B cell (primary cell): ENCODE data around the gene BTNL8. TPM values are rescaled to one million over a fixed set of nuclear protein-coding genes. Genes with fewer than 3 reads are reported as not detected.
"Not testable (repeated sequence)": the region's sequence is repeated elsewhere in the genome, so short reads cannot be mapped to it uniquely, and the experiment has no call there.

Source experiments
- ATAC-seq: fragments of 200-7000 bp; cut with Tn5 transposase; one replicate; pipeline ENCODE4 v1.10.0; 2021; ENCODE audit warnings: low read depth, mild to moderate bottlenecking, moderate number of reproducible peaks, moderate library complexity
- CTCF ChIA-PET: fragments of 350-600 bp; sonication (Branson Sonifier 250); formaldehyde crosslinking; loops from one replicate; lab custom pipeline; 2021; ENCODE audit warnings: antibody characterized with exemption, inconsistent platforms; lab: Charles Lee
- POLR2A ChIA-PET: fragments of 350-600 bp; sonication (Branson Sonifier 250); formaldehyde crosslinking; loops from one replicate; lab custom pipeline; 2021; ENCODE audit warnings: antibody characterized with exemption; lab: Charles Lee
- DNase-seq: peaks from one replicate; pipeline ENCODE4 v3.0.0; 2013
- H2AFZ ChIP-seq: 2 replicates; pipeline ENCODE4 v1.6.1; 2012; ENCODE audit warnings: mild to moderate bottlenecking, low read depth, low read length; ENCODE audit not compliant: insufficient read depth, poor library complexity, severe bottlenecking
- H3K27ac ChIP-seq, 2 donors: 1 replicate in 1 of 2; 2 replicates in 1 of 2; pipeline ENCODE4 v1.5.1; 2012 to 2013; ENCODE audit warnings: low read length in 2 of 2, mild to moderate bottlenecking in 2 of 2, moderate library complexity in 1 of 2
- H3K27me3 ChIP-seq, 4 experiments: fragments of 200-600 bp in 1 of 4; sonication (generic) in 1 of 4; replicated peaks in 1 of 4; 1 replicate in 2 of 4; 2 replicates in 2 of 4; pipeline versions ENCODE4 v1.6.1 to v1.7.0; 2013 to 2016; ENCODE audit warnings: low read length in 3 of 4, mild to moderate bottlenecking in 2 of 4, mixed read lengths in 1 of 4, moderate library complexity in 1 of 4; ENCODE audit not compliant: insufficient read depth in 4 of 4, control insufficient read depth in 3 of 4; ENCODE audit errors: control extremely low read depth in 1 of 4
- H3K36me3 ChIP-seq, 2 experiments: replicated peaks in 1 of 2; 1 replicate in 1 of 2; 2 replicates in 1 of 2; pipeline versions ENCODE4 v1.6.1 to v1.7.1; 2013; ENCODE audit warnings: low read length in 1 of 2; ENCODE audit not compliant: insufficient read depth in 2 of 2, control insufficient read depth in 1 of 2; ENCODE audit errors: control extremely low read depth in 1 of 2, extremely low read depth in 1 of 2
- H3K4me1 ChIP-seq, 2 donors: fragments of 200-600 bp in 1 of 2; sonication (generic) in 1 of 2; 1 replicate in 1 of 2; 2 replicates in 1 of 2; pipeline versions ENCODE4 v1.5.1 to v1.6.1; 2013 to 2017; ENCODE audit warnings: low read length in 2 of 2; ENCODE audit not compliant: control insufficient read depth in 2 of 2, insufficient read depth in 2 of 2
- H3K4me2 ChIP-seq: replicated peaks from 2 replicates; pipeline ENCODE3; 2012; ENCODE audit warnings: mild to moderate bottlenecking, low read depth, low read length; ENCODE audit not compliant: poor library complexity, severe bottlenecking
- H3K4me3 ChIP-seq, 5 experiments: fragments of 200-600 bp in 1 of 5; sonication (generic) in 1 of 5; 1 replicate in 3 of 5; 2 replicates in 2 of 5; pipeline versions ENCODE4 v1.5.1 to v1.7.0; 2011 to 2016; ENCODE audit warnings: low read length in 4 of 5, mild to moderate bottlenecking in 4 of 5, low read depth in 2 of 5, control low read depth in 1 of 5, moderate library complexity in 1 of 5; ENCODE audit not compliant: insufficient read depth in 1 of 5; ENCODE audit errors: control extremely low read depth in 1 of 5, extremely low read depth in 1 of 5
- H3K79me2 ChIP-seq: fragments of 200-600 bp; sonication (generic); one replicate; pipeline ENCODE4 v1.6.0; 2016; ENCODE audit warnings: low read length; ENCODE audit not compliant: control insufficient read depth, insufficient read depth
- H3K9ac ChIP-seq: fragments of 200-600 bp; sonication (generic); 2 replicates; pipeline ENCODE4 v1.6.1; 2017; ENCODE audit warnings: mild to moderate bottlenecking, low read length, moderate library complexity
- H3K9me3 ChIP-seq, 3 donors: one replicate each; pipeline versions ENCODE4 v1.6.1 to v1.7.1; 2013; ENCODE audit warnings: low read length in 2 of 3; ENCODE audit not compliant: control insufficient read depth in 2 of 3, insufficient read depth in 1 of 3; ENCODE audit errors: control extremely low read depth in 1 of 3
- H4K20me1 ChIP-seq: 2 replicates; pipeline ENCODE4 v1.6.0; 2012; ENCODE audit warnings: mild to moderate bottlenecking, low read length; ENCODE audit not compliant: insufficient read depth, control insufficient read depth, poor library complexity, severe bottlenecking
- H3K27ac Mint-ChIP-seq: one replicate; pipeline ENCODE4 v1.8.0; 2021; ENCODE audit warnings: mixed read lengths
- H3K27me3 Mint-ChIP-seq: one replicate; pipeline ENCODE4 v1.8.0; 2021; ENCODE audit warnings: mixed read lengths
- H3K4me1 Mint-ChIP-seq: one replicate; pipeline ENCODE4 v1.8.0; 2021; ENCODE audit warnings: mixed read lengths
- H3K4me3 Mint-ChIP-seq: one replicate; pipeline ENCODE4 v1.8.0; 2021; ENCODE audit warnings: mixed read lengths
- H3K9me3 Mint-ChIP-seq: one replicate; pipeline ENCODE4 v1.8.0; 2022; ENCODE audit warnings: mixed read lengths; ENCODE audit not compliant: insufficient read depth
- CTCF ChIP-seq: fragments of 200-600 bp; IDR thresholded peaks from one replicate; pipeline ENCODE4 v1.8.0; 2022; ENCODE audit warnings: antibody characterized with exemption, mild to moderate bottlenecking
- EZH2 ChIP-seq: IDR thresholded peaks from 2 replicates; pipeline ENCODE4 v1.6.1; 2012; ENCODE audit warnings: borderline replicate concordance, low read depth, mild to moderate bottlenecking, moderate library complexity, low read length; ENCODE audit not compliant: insufficient read depth, poor library complexity, severe bottlenecking
- WGBS: methylation state at CpG from one replicate; pipeline ENCODE4 v1.1.5; 2013; ENCODE audit warnings: missing lambda C conversion rate; ENCODE audit not compliant: insufficient coverage; 5-methylcytosine and 5-hydroxymethylcytosine counted together
- intact Hi-C: fragments of 100-400 bp; cut with micrococcal nuclease; formaldehyde crosslinking; loops from one replicate; pipeline ENCODE4 v1.10.0; 2022
- polyA plus RNA-seq: library from polyadenylated mRNA; depleted of rRNA; stranded (reverse); fragments of >200 nt; gene quantifications from 2 replicates; pipeline ENCODE4 v1.2.3, GENCODE V29; 2012
- total RNA-seq, 2 donors: library from RNA; stranded (reverse); fragments of 120-200 nt in 1 of 2; gene quantifications; 1 replicate in 1 of 2; 2 replicates in 1 of 2; pipeline versions ENCODE4 v1.2.3 to v1.2.4, GENCODE V29; 2013 to 2022

Gene BTNL8
- total and polyA plus RNA-seq, 2 donors (not counting 1 experiment from before 2014, with no cell fraction given) = not detected

DNA sequence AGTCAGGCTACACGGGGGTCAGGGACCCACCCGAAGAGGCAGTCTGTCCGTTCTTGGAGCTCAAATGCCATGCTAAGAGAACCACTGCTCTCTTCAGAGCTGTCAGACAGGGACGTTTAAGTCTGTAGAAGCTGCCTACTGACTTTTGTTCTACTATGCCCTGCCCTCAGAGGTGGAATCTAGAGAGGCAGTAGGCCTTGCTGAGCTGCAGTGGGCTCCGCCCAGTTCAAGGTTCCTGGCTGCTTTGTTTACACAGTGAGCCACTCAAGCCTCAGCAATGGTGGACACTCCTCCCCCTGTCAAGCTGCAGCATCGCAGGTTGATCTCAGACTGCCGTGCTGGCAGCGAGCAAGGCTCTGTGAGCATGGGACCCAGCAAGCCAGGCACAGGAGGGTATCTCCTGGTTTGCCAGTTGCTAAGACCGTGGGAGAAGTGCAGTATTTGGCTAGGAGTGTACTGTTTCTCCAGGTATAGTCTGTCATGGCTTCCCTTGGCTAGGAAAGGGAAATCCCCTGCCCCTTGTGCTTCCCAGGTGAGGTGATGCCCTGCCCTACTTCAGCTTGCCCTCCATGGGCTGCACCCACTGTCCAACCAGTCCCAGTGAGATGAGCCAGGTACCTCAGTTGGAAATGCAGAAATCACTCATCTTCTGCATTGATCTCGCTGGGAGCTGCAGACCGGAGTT, 13.0 kb upstream of the BTNL8 start:
- H2AFZ ChIP-seq, ATAC-seq, H3K4me3 ChIP-seq, H3K27ac ChIP-seq, H3K4me2 ChIP-seq, H3K27ac Mint-ChIP-seq, intact Hi-C loops, DNase-seq, H3K4me3 Mint-ChIP-seq, H3K36me3 ChIP-seq, H3K4me1 ChIP-seq, H3K79me2 ChIP-seq, CTCF ChIA-PET, H3K9me3 Mint-ChIP-seq, H4K20me1 ChIP-seq, H3K9ac ChIP-seq, POLR2A ChIA-PET, H3K4me1 Mint-ChIP-seq: not testable (repeated sequence)
- Histone ChIP-seq H3K27me3 (peaks cover 0 to 23% (median 0%) of the 10 kb centered on the region in 4 experiments), H3K9me3 (peaks cover 0 to 15% (median 0%) of the 10 kb centered on the region in 3 donors)
- 82% methylated on average over 11 of the region's 11 CpGs for WGBS
- H3K27me3 Mint-ChIP-seq = peaks cover 56% of the 10 kb centered on the region

DNA sequence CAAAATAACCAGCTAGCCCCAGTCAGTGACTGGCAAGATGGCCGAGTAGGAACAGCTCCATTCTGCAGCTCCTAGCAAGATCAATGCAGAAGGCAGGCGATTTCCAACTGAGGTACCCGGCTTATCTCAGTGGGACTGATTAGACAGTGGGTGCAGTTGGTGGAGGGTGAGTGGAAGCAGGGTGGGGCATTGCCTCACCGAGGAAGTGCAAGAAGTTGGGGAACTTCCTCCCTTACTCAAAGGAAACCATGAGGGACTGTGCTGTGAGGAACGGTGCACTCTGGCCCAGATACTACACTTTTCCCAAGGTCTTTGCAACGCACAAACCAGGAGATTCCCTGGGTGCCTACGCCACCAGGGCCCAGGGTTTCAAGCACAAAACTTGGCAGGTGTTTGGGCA, 9.6 kb upstream of the BTNL8 start:
- intact Hi-C loops = no loop called here
- Histone ChIP-seq H3K9ac (no peak overlapping the region), H3K9me3 (peaks cover 0 to 15% (median 0%) of the 10 kb centered on the region in 3 donors), H3K4me1 (no peaks in the 10 kb centered on the region), H3K27ac (no peak overlapping the region), H3K4me2 (no peak overlapping the region), H2AFZ (no peak overlapping the region), H3K79me2 (no peaks in the 10 kb centered on the region), H3K27me3 (peaks cover 0 to 23% (median 0%) of the 10 kb centered on the region in 4 experiments), H4K20me1 (no peaks in the 10 kb centered on the region), H3K36me3 (no peaks in the 10 kb centered on the region), H3K4me3 (no peak overlapping the region)
- Mint-ChIP-seq H3K4me3 (no peak overlapping the region), H3K4me1 (no peaks in the 10 kb centered on the region), H3K9me3 (no peaks in the 10 kb centered on the region), H3K27ac (no peak overlapping the region), H3K27me3 (peaks cover 58% of the 10 kb centered on the region)
- 92% methylated on average over 5 of the region's 7 CpGs for WGBS
- POLR2A ChIA-PET = no interaction called here
- ATAC-seq (no peak), DNase-seq (no peak)
- CTCF ChIA-PET = no interaction called here
- no peak for TF ChIP-seq EZH2
- TF ChIP-seq CTCF = no peak

GRCh38 chr5:180895330-180895729, 3.6 kb upstream of the BTNL8 start:
- H4K20me1 ChIP-seq, H3K79me2 ChIP-seq, H3K4me3 Mint-ChIP-seq, H3K27ac ChIP-seq, H3K9ac ChIP-seq, H3K27ac Mint-ChIP-seq, H3K36me3 ChIP-seq, H3K4me1 Mint-ChIP-seq, POLR2A ChIA-PET, intact Hi-C loops, H3K4me1 ChIP-seq, H3K4me2 ChIP-seq, ATAC-seq, DNase-seq, H2AFZ ChIP-seq, CTCF ChIA-PET, H3K27me3 ChIP-seq, H3K9me3 ChIP-seq, H3K4me3 ChIP-seq, H3K9me3 Mint-ChIP-seq: not testable (repeated sequence)
- WGBS = no CpG with 5 or more reads among the region's 1 CpG
- peaks cover 30% of the 10 kb centered on the region for H3K27me3 Mint-ChIP-seq
